HTERT RPE-1 (cell line): ENCODE measurements around the gene CREM.

Experiments
- in situ Hi-C: fragments of 300-500 bp; cut with MboI; formaldehyde crosslinking; loops from 4 replicates; pipeline ENCODE4 v1.14.3; 2020; ENCODE audit warnings: low sequenced_read_pairs

The CREM gene

GRCh38 chr10:35262436-35262835 is 135.8 kb downstream of the CREM start:
- in situ Hi-C loops = no loop called here
